K562 (cell line): Measurements from ENCODE around the gene NUMB. TPM values are rescaled to one million over a fixed set of nuclear protein-coding genes. Genes with fewer than 3 reads are reported as not detected.

Experiments used
- ATAC-seq: fragments of 200-7000 bp; cut with Tn5 transposase; 3 replicates; pipeline ENCODE4 v1.9.1; 2020; ENCODE audit warnings: moderate library complexity
- BruUV-seq: library from RNA; stranded (reverse); fragments of 400-500 nt; replicated peaks from 2 replicates; lab custom pipeline; 2021; lab: Mats Ljungman, UMichigan
- CTCF ChIA-PET: fragments of 300-600 bp; formaldehyde crosslinking; extraction: SDS; loops from one replicate; lab custom pipeline; 2021; ENCODE audit warnings: low intra/inter-chr PET ratio; lab: Yijun Ruan, JAX
- POLR2A ChIA-PET: fragments of 300-600, 350-650 bp; sonication (Branson Sonifier 250); formaldehyde crosslinking; extraction: SDS; loops from one replicate; lab custom pipeline; 2021; ENCODE audit warnings: antibody characterized with exemption, inconsistent platforms; lab: Yijun Ruan, JAX
- DNase-seq, 4 experiments: peaks; one replicate each; pipeline versions ENCODE4 v3.0.0 to v3.0.0-alpha.2; 2011 to 2018; ENCODE audit warnings: low spot score in 3 of 4, mixed read lengths in 3 of 4; ENCODE audit errors: extremely low read depth in 1 of 4
- FAIRE-seq: peaks from 2 replicates; lab custom pipeline; 2011; peaks lifted over from hg19 to GRCh38; lab: Jason Lieb, UNC
- H2AFZ ChIP-seq: 2 replicates; pipeline ENCODE4 v1.6.0; 2011; ENCODE audit warnings: low read depth, low read length, control low read depth, inconsistent platforms
- H3K27ac ChIP-seq: fragments of 200-600 bp; 3 replicates; pipeline ENCODE4 v1.8.0; 2011; ENCODE audit warnings: low read depth, mild to moderate bottlenecking, control low read depth, inconsistent platforms, low read length, moderate library complexity, mixed read lengths; ENCODE audit errors: extremely low read depth
- H3K27me3 ChIP-seq, 2 experiments: fragments of 300-600 bp in 1 of 2; 2 replicates in 1 of 2; 3 replicates in 1 of 2; pipeline versions ENCODE4 v1.6.0 to v1.8.0; 2011; ENCODE audit warnings: inconsistent platforms in 2 of 2, low read length in 2 of 2, mild to moderate bottlenecking in 1 of 2, mixed read lengths in 1 of 2, moderate library complexity in 1 of 2; ENCODE audit not compliant: control insufficient read depth in 2 of 2, insufficient read depth in 2 of 2
- H3K36me3 ChIP-seq: fragments of 300-600 bp; 3 replicates; pipeline ENCODE4 v1.8.0; 2011; ENCODE audit warnings: mild to moderate bottlenecking, low read length, inconsistent platforms; ENCODE audit not compliant: control insufficient read depth, insufficient read depth
- H3K4me1 ChIP-seq, 2 experiments: fragments of 200-600 bp in 1 of 2; replicated peaks in 1 of 2; 2 replicates in 1 of 2; 3 replicates in 1 of 2; pipeline versions ENCODE4 v1.5.1 to v1.8.0; 2011; ENCODE audit warnings: inconsistent platforms in 2 of 2, low read length in 2 of 2, mild to moderate bottlenecking in 1 of 2, mixed read lengths in 1 of 2, moderate library complexity in 1 of 2; ENCODE audit not compliant: control insufficient read depth in 2 of 2, insufficient read depth in 2 of 2
- H3K4me2 ChIP-seq: 2 replicates; pipeline ENCODE4 v1.6.1; 2011; ENCODE audit warnings: low read length, control low read depth, inconsistent platforms, mixed read lengths; ENCODE audit not compliant: insufficient read depth
- H3K4me3 ChIP-seq: fragments of 200-600 bp; sonication (generic), shearing (Covaris generic); 2 replicates; pipeline ENCODE4 v1.5.1; 2016; ENCODE audit warnings: control low read depth, inconsistent platforms
- H3K79me2 ChIP-seq: fragments of 200-600 bp; 3 replicates; pipeline ENCODE4 v1.8.0; 2011; ENCODE audit warnings: low read length, inconsistent platforms; ENCODE audit not compliant: control insufficient read depth, insufficient read depth
- H3K9ac ChIP-seq, 2 experiments: 2 replicates each; pipeline versions ENCODE4 v1.6.0 to v1.6.1; 2011; ENCODE audit warnings: low read depth in 2 of 2, low read length in 2 of 2, control low read depth in 1 of 2, inconsistent platforms in 1 of 2, mild to moderate bottlenecking in 1 of 2, mixed read lengths in 1 of 2; ENCODE audit not compliant: insufficient read depth in 1 of 2
- H3K9me1 ChIP-seq: one replicate; pipeline ENCODE4 v1.6.0; 2011; ENCODE audit warnings: inconsistent platforms, mild to moderate bottlenecking, low read length, moderate library complexity; ENCODE audit not compliant: control insufficient read depth, insufficient read depth
- H3K9me3 ChIP-seq: replicated peaks from 2 replicates; pipeline ENCODE4 v1.5.1; 2011; ENCODE audit warnings: low read depth, low read length, inconsistent platforms; ENCODE audit not compliant: control insufficient read depth, insufficient read depth
- H4K20me1 ChIP-seq: replicated peaks from 2 replicates; pipeline ENCODE4 v1.6.1; 2011; ENCODE audit warnings: low read length, inconsistent platforms, mixed read lengths; ENCODE audit not compliant: control insufficient read depth, insufficient read depth
- DPF2 ChIP-seq: fragments of 450-650 bp; IDR thresholded peaks from 2 replicates; pipeline ENCODE4 v1.6.1; 2016
- E2F4 ChIP-seq: sonication (generic); formaldehyde crosslinking; IDR thresholded peaks from 2 replicates; pipeline ENCODE4 v1.8.0; 2022; ENCODE audit warnings: mild to moderate bottlenecking, low read depth, missing genetic modification reagents
- LARP7 ChIP-seq: fragments of 450-650 bp; IDR thresholded peaks from 2 replicates; pipeline ENCODE4 v1.6.1; 2016
- MAZ ChIP-seq, 2 experiments: fragments of 450-650 bp in 1 of 2; sonication (generic) in 1 of 2; formaldehyde crosslinking; IDR thresholded peaks in 1 of 2; conservative IDR thresholded peaks in 1 of 2; 2 replicates each; pipeline versions ENCODE4 v1.4.0 to v1.5.0; 2020; ENCODE audit warnings: mild to moderate bottlenecking in 1 of 2, missing genetic modification reagents in 1 of 2
- NUFIP1 ChIP-seq: fragments of 450-650 bp; IDR thresholded peaks from 2 replicates; pipeline ENCODE4 v1.6.1; 2018; ENCODE audit not compliant: partially characterized antibody
- PURB ChIP-seq: sonication (generic); formaldehyde crosslinking; IDR thresholded peaks from 2 replicates; pipeline ENCODE4 v1.9.0; 2021; ENCODE audit warnings: low read depth, mild to moderate bottlenecking, missing genetic modification reagents
- SREBF2 ChIP-seq: sonication (generic); formaldehyde crosslinking; IDR thresholded peaks from 2 replicates; pipeline ENCODE4 v1.4.0; 2020; ENCODE audit warnings: mild to moderate bottlenecking, missing genetic modification reagents
- TCFL5 ChIP-seq: fragments of 250-450 bp; sonication (Bioruptor Pico); conservative IDR thresholded peaks from 2 replicates; pipeline ENCODE4 v1.6.1; 2021; ENCODE audit warnings: mild to moderate bottlenecking, moderate library complexity, matching md5 sums
- TFAM ChIP-seq: fragments of 250-450 bp; sonication (Bioruptor Pico); conservative IDR thresholded peaks from 2 replicates; pipeline ENCODE4 v1.5.0; 2021; ENCODE audit warnings: mild to moderate bottlenecking, moderate library complexity
- XRCC5 ChIP-seq: fragments of 200-400 bp; formaldehyde crosslinking; IDR thresholded peaks from 2 replicates; pipeline ENCODE4 v1.6.1; 2017; ENCODE audit warnings: low read depth, mild to moderate bottlenecking, low read length
- ZBTB12 ChIP-seq: fragments of 250-450 bp; sonication (Bioruptor Pico); IDR thresholded peaks from 2 replicates; pipeline ENCODE4 v1.4.0; 2020
- ZBTB2 ChIP-seq: fragments of 450-650 bp; IDR thresholded peaks from 2 replicates; pipeline ENCODE4 v1.6.1; 2016; ENCODE audit warnings: antibody characterized with exemption
- ZC3H11A ChIP-seq: IDR thresholded peaks from 2 replicates; pipeline ENCODE4 v1.6.1; 2012; ENCODE audit warnings: low read depth, low read length, improper control_type of control experiment
- ZFP30 ChIP-seq: fragments of 250-450 bp; sonication (Bioruptor Pico); IDR thresholded peaks from 2 replicates; pipeline ENCODE4 v1.8.0; 2022; ENCODE audit warnings: moderate library complexity, mild to moderate bottlenecking, inconsistent platforms, borderline replicate concordance
- ZNF140 ChIP-seq: fragments of 250-450 bp; sonication (Bioruptor Pico); IDR thresholded peaks from 2 replicates; pipeline ENCODE4 v1.8.0; 2021; ENCODE audit warnings: moderate library complexity, mild to moderate bottlenecking, inconsistent platforms
- in situ Hi-C: fragments of 300-500 bp; cut with MboI; formaldehyde crosslinking; loops from 4 replicates; pipeline ENCODE4 v1.15.0; 2018; ENCODE audit warnings: inconsistent platforms, mixed read lengths
- intact Hi-C: fragments of 100-400 bp; cut with micrococcal nuclease; formaldehyde crosslinking; loops from 2 replicates; pipeline ENCODE4 v1.14.2; 2022
- polyA plus RNA-seq, 8 experiments: library from polyadenylated mRNA; depleted of rRNA in 4 of 8; stranded (reverse) in 5 of 8; unstranded in 3 of 8; fragments of >200 nt; fragmentation: Nextera tagmentation in 2 of 8; fragmentation: Illumina TruSeq in 1 of 8; extraction: Ambion mirVana in 2 of 8; extraction: Trizol in 1 of 8; gene quantifications; 2 replicates each; pipeline versions ENCODE4 v1.2.1 to v1.2.3, GENCODE V29; 2011 to 2014; ENCODE audit warnings: inconsistent platforms in 1 of 8, missing spikeins in 1 of 8
- total RNA-seq, 7 experiments: library from RNA; depleted of rRNA in 6 of 7; stranded (reverse); fragments of >200 nt in 6 of 7; fragmentation: Illumina TruSeq in 2 of 7; extraction: Trizol in 2 of 7; gene quantifications; 2 replicates each; pipeline versions ENCODE4 v1.2.1 to v1.2.3, GENCODE V29; 2011 to 2021; ENCODE audit warnings: low replicate concordance in 1 of 7

NUMB gene
- total and polyA plus RNA-seq, 9 of the 15 experiments (the other 6 are each of a cell fraction or from before 2014, with no cell fraction given): 13.5 to 54.0 (median 32.3) TPM

- no peak for TF ChIP-seq SREBF2
- TF ChIP-seq XRCC5: no peak
- TF ChIP-seq, all 486 proteins: peak for 0
- in situ Hi-C loops (no loop called here), intact Hi-C loops (no loop called here)
- BruUV-seq: no TSS peak
- Histone ChIP-seq H3K79me2 (peaks cover 6% of the 10 kb centered on the region), H4K20me1 (no peaks in the 10 kb centered on the region), H3K27ac (no peak overlapping the region), H3K9me3 (no peaks in the 10 kb centered on the region), H3K4me2 (no peak overlapping the region), H3K4me3 (no peak overlapping the region), H2AFZ (no peak overlapping the region), H3K9ac (no peak overlapping the region), H3K9me1 (no peaks in the 10 kb centered on the region), H3K36me3 (peaks cover 4% of the 10 kb centered on the region; the same call in 1 of the 3 replicates), H3K27me3 (no peaks in the 10 kb centered on the region), H3K4me1 (no peaks in the 10 kb centered on the region)
- DNase-seq (no peak), FAIRE-seq (no peak), ATAC-seq (no peak)
- POLR2A ChIA-PET: interaction anchor here (0.5 to 1.0 kb wide), 2 partner anchors 9 to 44 kb away, joined by 3 to 4 read pairs; no protein-coding TSS in a partner anchor
- CTCF ChIA-PET: no interaction called here
These were observed 88.9 kb downstream of the NUMB start for GRCh38 chr14:73369428-73369827.

GRCh38 chr14:73368616-73369015 is 89.7 kb downstream of the NUMB start:
- DNase-seq (no peak), FAIRE-seq (no peak), ATAC-seq (no peak)
- Histone ChIP-seq H3K4me2 (no peak overlapping the region), H3K9ac (no peak overlapping the region), H3K36me3 (peaks cover 4% of the 10 kb centered on the region; the same call in 1 of the 3 replicates), H3K4me1 (no peaks in the 10 kb centered on the region), H2AFZ (no peak overlapping the region), H4K20me1 (no peaks in the 10 kb centered on the region), H3K27ac (no peak overlapping the region), H3K9me3 (no peaks in the 10 kb centered on the region), H3K4me3 (no peak overlapping the region), H3K9me1 (no peaks in the 10 kb centered on the region), H3K79me2 (peaks cover 6% of the 10 kb centered on the region), H3K27me3 (no peaks in the 10 kb centered on the region)
- BruUV-seq: no TSS peak
- in situ Hi-C loops (no loop called here), intact Hi-C loops (no loop called here)
- ChIA-PET CTCF (no interaction called here), POLR2A (no interaction called here)
- TF ChIP-seq PURB (CRISPR knock-in tag) (no peak), ZBTB12 (CRISPR knock-in tag) (no peak), TFAM (CRISPR knock-in tag) (no peak), NUFIP1 (no peak), E2F4 (CRISPR knock-in tag) (no peak), ZFP30 (CRISPR knock-in tag) (no peak), ZBTB2 (no peak), DPF2 (no peak), ZC3H11A (no peak), MAZ (CRISPR knock-in tag; conservative IDR thresholded peaks at IDR 0.05 in 1 of 2, IDR thresholded peaks at IDR 0.05 in 1 of 2) (no peak), LARP7 (no peak), ZNF140 (CRISPR knock-in tag) (no peak), TCFL5 (CRISPR knock-in tag) (no peak)
